ENCODE data around the gene MMP24. TPM values are rescaled to one million over a fixed set of nuclear protein-coding genes. Genes with fewer than 3 reads are reported as not detected.
A peak's percentile ranks its signal among the peaks of the same experiment; 100 is the strongest.

The MMP24 gene
- total and polyA plus RNA-seq, 2 of the 13 experiments (the other 11 are each of a cell fraction or from before 2014, with no cell fraction given): 0.29 to 0.35 TPM

GRCh38 chr20:35286077-35286898, 59.8 kb downstream of the MMP24 start (continued):
- TF ChIP-seq GMEB2 (CRISPR knock-in tag; IDR thresholded peaks at IDR 0.05; ENCODE audit: low read depth) (no peak), STAT5B (CRISPR knock-in tag; IDR thresholded peaks at IDR 0.05) (no peak), ATF6 (CRISPR knock-in tag; conservative IDR thresholded peaks at IDR 0.05) (no peak), ZEB1 (IDR thresholded peaks at IDR 0.05; ENCODE audit: insufficient replicate concordance, low read depth) (peak; percentile 90), KLF13 (CRISPR knock-in tag; IDR thresholded peaks at IDR 0.05) (no peak), GABPB1 (CRISPR knock-in tag; IDR thresholded peaks at IDR 0.05) (no peak; the same call in none of the 2 replicates), ZNF746 (CRISPR knock-in tag; IDR thresholded peaks at IDR 0.05) (no peak), ZNF564 (CRISPR knock-in tag; IDR thresholded peaks at IDR 0.05) (0 out of 2 replicates have a peak, but pooled peaks have one; percentile 36), BHLHE40 (IDR thresholded peaks at IDR 0.05; ENCODE audit: low read length) (no peak), SMARCC2 (IDR thresholded peaks at IDR 0.05) (no peak), ZNF777 (CRISPR knock-in tag; IDR thresholded peaks at IDR 0.05) (no peak), JUND (CRISPR knock-in tag; IDR thresholded peaks at IDR 0.05) (0 out of 2 replicates have a peak, but pooled peaks have one; percentile 6), HMGXB4 (CRISPR knock-in tag; IDR thresholded peaks at IDR 0.05; ENCODE audit: borderline replicate concordance in 1 of 2, low read depth in 1 of 2) (no peak), RARA (CRISPR knock-in tag; IDR thresholded peaks at IDR 0.05) (peak; percentile 82), ZNF556 (CRISPR knock-in tag; IDR thresholded peaks at IDR 0.05; ENCODE audit: borderline replicate concordance) (no peak), ZNF296 (CRISPR knock-in tag; conservative IDR thresholded peaks at IDR 0.05) (peak; percentile 86), HES4 (CRISPR knock-in tag; IDR thresholded peaks at IDR 0.05; ENCODE audit: borderline replicate concordance) (no peak), SRSF4 (IDR thresholded peaks at IDR 0.05; ENCODE audit: low read depth, low read length, poor library complexity, severe bottlenecking) (no peak), ZFP1 (CRISPR knock-in tag; IDR thresholded peaks at IDR 0.05) (no peak), MTF2 (CRISPR knock-in tag; IDR thresholded peaks at IDR 0.05; ENCODE audit: borderline replicate concordance) (peak; percentile 69; the same call in 1 of the 2 replicates), ZKSCAN1 (IDR thresholded peaks at IDR 0.05; ENCODE audit: low read length) (no peak), NFKB2 (CRISPR knock-in tag; IDR thresholded peaks at IDR 0.05; ENCODE audit: borderline replicate concordance) (no peak)

Data from HepG2 (cell line).